HepG2 (cell line): Measurements from ENCODE around the gene ESRP2. TPM values are rescaled to one million over a fixed set of nuclear protein-coding genes. Genes with fewer than 3 reads are reported as not detected.
A peak's percentile ranks its signal among the peaks of the same experiment; 100 is the strongest.

Source experiments
- ARID2 ChIP-seq: sonication (generic); formaldehyde crosslinking; IDR thresholded peaks from 2 replicates; pipeline ENCODE4 v1.8.1; 2022; ENCODE audit warnings: mild to moderate bottlenecking, missing genetic modification reagents, borderline replicate concordance
- CREB1 ChIP-seq, 2 experiments: fragments of 450-650 bp in 1 of 2; IDR thresholded peaks; 2 replicates each; pipeline ENCODE4 v1.6.1; 2016 to 2017; ENCODE audit warnings: control low read depth in 1 of 2, mild to moderate bottlenecking in 1 of 2, missing compliant biosample characterization in 1 of 2, missing genetic modification characterization in 1 of 2
- E2F5 ChIP-seq: sonication (generic); formaldehyde crosslinking; conservative IDR thresholded peaks from 2 replicates; pipeline ENCODE4 v1.4.0; 2020; ENCODE audit warnings: missing genetic modification reagents
- HNF1B ChIP-seq: sonication (generic); formaldehyde crosslinking; IDR thresholded peaks from 2 replicates; pipeline ENCODE4 v1.5.1; 2020; ENCODE audit warnings: mild to moderate bottlenecking, moderate library complexity, missing genetic modification reagents
- HNRNPK ChIP-seq: fragments of 200-400 bp; formaldehyde crosslinking; IDR thresholded peaks from 2 replicates; pipeline ENCODE4 v1.6.1; 2018; ENCODE audit warnings: low read length, low read depth, moderate library complexity, mild to moderate bottlenecking; ENCODE audit not compliant: poor library complexity, severe bottlenecking
- MXD1 ChIP-seq: sonication (generic); formaldehyde crosslinking; IDR thresholded peaks from 2 replicates; pipeline ENCODE4 v1.4.0; 2020; ENCODE audit warnings: mild to moderate bottlenecking, missing genetic modification reagents
- PLSCR1 ChIP-seq: sonication (generic); formaldehyde crosslinking; IDR thresholded peaks from 2 replicates; pipeline ENCODE4 v1.5.0; 2020; ENCODE audit warnings: missing genetic modification reagents, mild to moderate bottlenecking, borderline replicate concordance
- RERE ChIP-seq: IDR thresholded peaks from 2 replicates; pipeline ENCODE4 v1.6.1; 2016; ENCODE audit warnings: low read depth, missing genetic modification reagents, missing compliant biosample characterization
- RFX5 ChIP-seq: IDR thresholded peaks from 2 replicates; pipeline ENCODE4 v1.6.1; 2011; ENCODE audit warnings: low read depth, low read length, improper control_type of control experiment
- ZMYM3 ChIP-seq: sonication (generic); formaldehyde crosslinking; IDR thresholded peaks from 2 replicates; pipeline ENCODE4 v1.5.1; 2020; ENCODE audit warnings: mild to moderate bottlenecking, missing genetic modification reagents
- ZNF136 ChIP-seq: sonication (generic); formaldehyde crosslinking; IDR thresholded peaks from 2 replicates; pipeline ENCODE4 v1.8.1; 2022; ENCODE audit warnings: low read depth, mild to moderate bottlenecking, moderate library complexity, missing genetic modification reagents
- ZNF263 ChIP-seq: sonication (generic); formaldehyde crosslinking; IDR thresholded peaks from 2 replicates; pipeline ENCODE4 v1.4.0; 2020; ENCODE audit warnings: missing genetic modification reagents
- ZNF639 ChIP-seq: conservative IDR thresholded peaks from 2 replicates; pipeline ENCODE4 v1.6.1; 2018; ENCODE audit warnings: missing genetic modification reagents
- ZNF710 ChIP-seq: sonication (generic); formaldehyde crosslinking; IDR thresholded peaks from 2 replicates; pipeline ENCODE4 v1.5.0; 2020; ENCODE audit warnings: mild to moderate bottlenecking, missing genetic modification reagents, borderline replicate concordance
- ZSCAN12 ChIP-seq: sonication (generic); formaldehyde crosslinking; IDR thresholded peaks from 2 replicates; pipeline ENCODE4 v1.9.0; 2021; ENCODE audit warnings: mild to moderate bottlenecking, missing genetic modification reagents
- polyA plus RNA-seq, 8 experiments: library from polyadenylated mRNA; depleted of rRNA in 3 of 8; stranded (reverse) in 7 of 8; unstranded in 1 of 8; fragments of >200 nt; fragmentation: Illumina TruSeq in 4 of 8; extraction: Trizol in 4 of 8; gene quantifications; 2 replicates each; pipeline versions ENCODE4 v1.2.1 to v1.2.3, GENCODE V29; 2011 to 2016; ENCODE audit warnings: low read depth in 4 of 8, missing spikeins in 1 of 8, mixed read lengths in 1 of 8; ENCODE audit not compliant: insufficient read depth in 1 of 8
- total RNA-seq, 5 experiments: library from RNA; depleted of rRNA; stranded (reverse); fragments of >200 nt; fragmentation: Illumina TruSeq; extraction: Trizol; gene quantifications; 2 replicates each; pipeline ENCODE4 v1.2.3, GENCODE V29; 2016; ENCODE audit warnings: low read depth in 1 of 5

Gene ESRP2
- total and polyA plus RNA-seq, 2 of the 13 experiments (the other 11 are each of a cell fraction or from before 2014, with no cell fraction given) = 21.1 to 32.4 TPM

- TF ChIP-seq ZSCAN12 (no peak), CREB1 (IDR thresholded peaks at IDR 0.05) (no peak), CREB1 (CRISPR knock-in tag; IDR thresholded peaks at IDR 0.05) (no peak), RERE (no peak), HNRNPK (no peak), ZNF639 (CRISPR knock-in tag) (no peak), ZNF136 (CRISPR knock-in tag) (0 out of 2 replicates have a peak, but pooled peaks have one; percentile 30), PLSCR1 (CRISPR knock-in tag) (no peak), MXD1 (peak; percentile 53; the same call in 1 of the 2 replicates), ZMYM3 (peak; percentile 68; the same call in 1 of the 2 replicates), ZNF263 (no peak), ARID2 (CRISPR knock-in tag) (no peak), E2F5 (CRISPR knock-in tag) (no peak), ZNF710 (CRISPR knock-in tag) (peak; percentile 74; the same call in 1 of the 2 replicates), RFX5 (no peak), HNF1B (CRISPR knock-in tag) (no peak)
Measured at GRCh38 chr16:68263559-68264127, 27.7 kb upstream of the ESRP2 start (continued).
